ENCODE measurements around the gene SIGLECL1. TPM values are rescaled to one million over a fixed set of nuclear protein-coding genes. Genes with fewer than 3 reads are reported as not detected.

SIGLECL1 gene
- total RNA-seq, 2 donors from 2014 or later: not detected

GRCh38 chr19:51317968-51318367 lies 67.1 kb downstream of the SIGLECL1 start:
- DNase-seq: no peak
- no peaks in the 10 kb centered on the region for H3K9me3 ChIP-seq
- TF ChIP-seq CTCF (IDR thresholded peaks at IDR 0.05): no peak
- no peak overlapping the region for H3K27ac ChIP-seq
- no peak overlapping the region for H3K9ac ChIP-seq (ENCODE audit: low read depth in 2 of 2, low read length in 2 of 2)
- no peaks in the 10 kb centered on the region for H3K27me3 ChIP-seq
- no peaks in the 10 kb centered on the region for H3K36me3 ChIP-seq
- H3K4me3 ChIP-seq: no peak overlapping the region
- H3K4me1 ChIP-seq: no peaks in the 10 kb centered on the region
- intact Hi-C loops (cut with DNase I): no loop called here

Small RNA genes lying within 50 kb of the gene (microRNA-seq; reads per million reads assigned to microRNA genes)
- gene MIR8074: not detected

Other genes starting within 250 kb of the SIGLECL1 start
- not detected for gene KLK8, start 249.5 kb upstream of the SIGLECL1 start, total RNA-seq
- gene KLK10, start 231.4 kb upstream of the SIGLECL1 start, total RNA-seq: 1 to 10 TPM in 1 of 2 donors, under 1 TPM in 1; 0.40 to 1.1 TPM
- gene KLK11, start 224.5 kb upstream of the SIGLECL1 start, total RNA-seq: under 1 TPM; 0.88 to 0.94 TPM
- 1 to 10 TPM in 1 of 2 donors, under 1 TPM in 1; 0.64 to 1.4 TPM for gene KLK12, start 216.1 kb upstream of the SIGLECL1 start, total RNA-seq
- not detected for gene KLK13, start 186.0 kb upstream of the SIGLECL1 start, total RNA-seq
- under 1 TPM in 1 of 2 donors, not detected in 1; 0.52 TPM for gene KLK14, start 168.2 kb upstream of the SIGLECL1 start, total RNA-seq
- 10 to 100 TPM in 1 of 2 donors, 1 to 10 TPM in 1; 6.1 to 11.8 TPM for gene CTU1, start 142.7 kb upstream of the SIGLECL1 start, total RNA-seq
- 1 to 10 TPM in 1 of 2 donors, under 1 TPM in 1; 0.86 to 1.7 TPM for gene SIGLEC9, start 126.2 kb upstream of the SIGLECL1 start, total RNA-seq
- gene SIGLEC7, start 108.8 kb upstream of the SIGLECL1 start, total RNA-seq: 1 to 10 TPM in 1 of 2 donors, under 1 TPM in 1; 0.35 to 1.0 TPM
- gene CD33, start 26.0 kb upstream of the SIGLECL1 start, total RNA-seq: 1 to 10 TPM; 2.0 to 3.5 TPM
- under 1 TPM; 0.12 to 0.16 TPM for gene IGLON5, start 60.6 kb downstream of the SIGLECL1 start, total RNA-seq
- gene VSIG10L, start 91.1 kb downstream of the SIGLECL1 start, total RNA-seq: 1 to 10 TPM; 1.1 to 2.1 TPM
- 100 to 1,000 TPM; 141 to 217 TPM for gene ETFB, start 115.3 kb downstream of the SIGLECL1 start, total RNA-seq
- gene CLDND2, start 117.9 kb downstream of the SIGLECL1 start, total RNA-seq: 1 to 10 TPM in 1 of 2 donors, not detected in 1; 2.9 TPM
- gene NKG7, start 121.6 kb downstream of the SIGLECL1 start, total RNA-seq: 1 to 10 TPM; 2.3 to 2.7 TPM
- not detected for gene LIM2, start 136.9 kb downstream of the SIGLECL1 start, total RNA-seq
- gene C19orf84, start 139.5 kb downstream of the SIGLECL1 start, total RNA-seq: under 1 TPM in 1 of 2 donors, not detected in 1; 0.22 TPM
- 1 to 10 TPM; 1.4 to 2.7 TPM for gene SIGLEC10, start 166.6 kb downstream of the SIGLECL1 start, total RNA-seq
- under 1 TPM; 0.32 to 0.94 TPM for gene SIGLEC8, start 207.4 kb downstream of the SIGLECL1 start, total RNA-seq
- gene CEACAM18, start 227.5 kb downstream of the SIGLECL1 start, total RNA-seq: not detected